Prostate gland (tissue), 2 donors: ENCODE measurements around the gene PTPRK. TPM values are rescaled to one million over a fixed set of nuclear protein-coding genes. Genes with fewer than 3 reads are reported as not detected.

Source experiments
- DNase-seq: peaks from one replicate; pipeline ENCODE4 v3.0.0-alpha.2; 2019; ENCODE audit warnings: low spot score
- H3K27ac ChIP-seq, 2 donors: fragments of 200-600 bp; sonication (generic); 2 replicates each; pipeline ENCODE4 v1.5.1; 2017 to 2019
- H3K27me3 ChIP-seq: fragments of 200-600 bp; sonication (generic); replicated peaks from 2 replicates; pipeline ENCODE4 v1.5.1; 2019; ENCODE audit not compliant: insufficient read depth
- H3K36me3 ChIP-seq, 2 donors: fragments of 200-600 bp; sonication (generic); 1 replicate in 1 of 2; 2 replicates in 1 of 2; pipeline versions ENCODE4 v1.5.1 to v1.8.1; 2017 to 2019
- H3K4me1 ChIP-seq: fragments of 200-600 bp; sonication (generic); replicated peaks from 2 replicates; pipeline ENCODE4 v1.5.1; 2019
- H3K4me3 ChIP-seq, 2 donors: fragments of 200-600 bp; sonication (generic); 2 replicates each; pipeline ENCODE4 v1.5.1; 2017 to 2019
- H3K9me3 ChIP-seq: fragments of 200-600 bp; sonication (generic); 2 replicates; pipeline ENCODE4 v1.5.1; 2017
- POLR2A ChIP-seq: fragments of 450-650 bp; IDR thresholded peaks from one replicate; pipeline ENCODE4 v1.6.1; 2016; ENCODE audit warnings: antibody characterized with exemption, mild to moderate bottlenecking
- POLR2AphosphoS5 ChIP-seq: sonication (generic); formaldehyde crosslinking; IDR thresholded peaks from one replicate; pipeline ENCODE4 v1.6.1; 2017; ENCODE audit warnings: antibody characterized with exemption
- WGBS: methylation state at CpG from one replicate; pipeline ENCODE4 v1.1.5; 2018; 5-methylcytosine and 5-hydroxymethylcytosine counted together
- intact Hi-C: fragments of 100-400 bp; cut with DNase I; formaldehyde crosslinking; loops from one replicate; pipeline ENCODE4 v1.14.2; 2022
- total RNA-seq, 2 donors: library from RNA; depleted of rRNA; stranded (reverse); fragments of >200 nt; gene quantifications; one replicate each; pipeline ENCODE4 v1.1.0, GENCODE V29; 2016
- TF ChIP-seq, protein P1 (sequence below), 4 experiments: fragments of 200-600 bp in 2 of 4; fragments of 450-650 bp in 2 of 4; sonication (generic) in 2 of 4; IDR thresholded peaks; 1 replicate in 3 of 4; 2 replicates in 1 of 4; pipeline ENCODE4 v1.5.1; 2016 to 2019; ENCODE audit warnings: antibody characterized with exemption in 4 of 4, mild to moderate bottlenecking in 2 of 4, moderate library complexity in 2 of 4

PTPRK gene
- total RNA-seq, 2 donors from 2014 or later, result 32.0 to 64.6 TPM

DNA sequence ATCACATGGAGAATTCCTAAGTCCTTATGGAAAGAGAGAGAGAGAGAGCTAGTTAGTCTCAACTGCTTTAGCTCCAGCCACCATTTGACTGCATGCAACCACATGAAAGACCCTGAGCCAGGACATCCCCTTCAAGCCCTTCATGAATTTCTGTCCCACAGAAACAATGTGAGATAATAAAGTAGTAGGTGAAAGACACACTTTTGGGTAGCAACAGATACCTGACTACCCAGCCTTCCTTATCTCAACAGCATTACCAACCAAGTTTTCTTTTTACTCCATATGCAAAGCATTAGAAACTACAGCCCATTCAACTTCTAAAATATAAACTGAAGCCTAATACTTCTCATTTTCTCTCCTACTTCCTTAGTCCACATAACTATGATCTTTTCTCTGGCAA is 596.4 kb downstream of the PTPRK start:
- Histone ChIP-seq H3K36me3 (no peaks in the 10 kb centered on the region), H3K4me1 (no peaks in the 10 kb centered on the region), H3K4me3 (no peak overlapping the region), H3K9me3 (no peaks in the 10 kb centered on the region), H3K27me3 (no peaks in the 10 kb centered on the region), H3K27ac (no peak overlapping the region)
- no peak for TF ChIP-seq POLR2A
- TF ChIP-seq POLR2AphosphoS5, result no peak
- TF ChIP-seq, protein P1, sequence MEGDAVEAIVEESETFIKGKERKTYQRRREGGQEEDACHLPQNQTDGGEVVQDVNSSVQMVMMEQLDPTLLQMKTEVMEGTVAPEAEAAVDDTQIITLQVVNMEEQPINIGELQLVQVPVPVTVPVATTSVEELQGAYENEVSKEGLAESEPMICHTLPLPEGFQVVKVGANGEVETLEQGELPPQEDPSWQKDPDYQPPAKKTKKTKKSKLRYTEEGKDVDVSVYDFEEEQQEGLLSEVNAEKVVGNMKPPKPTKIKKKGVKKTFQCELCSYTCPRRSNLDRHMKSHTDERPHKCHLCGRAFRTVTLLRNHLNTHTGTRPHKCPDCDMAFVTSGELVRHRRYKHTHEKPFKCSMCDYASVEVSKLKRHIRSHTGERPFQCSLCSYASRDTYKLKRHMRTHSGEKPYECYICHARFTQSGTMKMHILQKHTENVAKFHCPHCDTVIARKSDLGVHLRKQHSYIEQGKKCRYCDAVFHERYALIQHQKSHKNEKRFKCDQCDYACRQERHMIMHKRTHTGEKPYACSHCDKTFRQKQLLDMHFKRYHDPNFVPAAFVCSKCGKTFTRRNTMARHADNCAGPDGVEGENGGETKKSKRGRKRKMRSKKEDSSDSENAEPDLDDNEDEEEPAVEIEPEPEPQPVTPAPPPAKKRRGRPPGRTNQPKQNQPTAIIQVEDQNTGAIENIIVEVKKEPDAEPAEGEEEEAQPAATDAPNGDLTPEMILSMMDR (IDR thresholded peaks at IDR 0.05), result no peak
- no peak for DNase-seq
- intact Hi-C loops, result no loop called here

GRCh38 chr6:127923135-127923534 is 597.3 kb downstream of the PTPRK start:
- Histone ChIP-seq H3K36me3 (no peaks in the 10 kb centered on the region), H3K9me3 (no peaks in the 10 kb centered on the region), H3K4me3 (no peak overlapping the region), H3K27me3 (no peaks in the 10 kb centered on the region), H3K4me1 (no peaks in the 10 kb centered on the region), H3K27ac (no peak overlapping the region)
- TF ChIP-seq POLR2A, result no peak
- no peak for TF ChIP-seq POLR2AphosphoS5
- TF ChIP-seq, protein P1 (IDR thresholded peaks at IDR 0.05), result no peak
- DNase-seq, result no peak
- intact Hi-C loops, result no loop called here
- WGBS, result 64% methylated on average over 2 of the region's 2 CpGs

- no peaks in the 10 kb centered on the region for H3K36me3 ChIP-seq
- H3K27me3 ChIP-seq, result no peaks in the 10 kb centered on the region
- H3K4me3 ChIP-seq, result no peak overlapping the region
- H3K27ac ChIP-seq, result no peak overlapping the region
- intact Hi-C loops, result no loop called here
- no peak for TF ChIP-seq POLR2A
- TF ChIP-seq, protein P1 (IDR thresholded peaks at IDR 0.05), result no peak
- no peak for TF ChIP-seq POLR2AphosphoS5
- no peaks in the 10 kb centered on the region for H3K4me1 ChIP-seq
- no peaks in the 10 kb centered on the region for H3K9me3 ChIP-seq
- WGBS, result 89% methylated on average over 6 of the region's 6 CpGs
- no peak for DNase-seq
Measured at GRCh38 chr6:127921982-127922381, 598.4 kb downstream of the PTPRK start.

GRCh38 chr6:127920804-127921203 is 599.6 kb downstream of the PTPRK start:
- no peaks in the 10 kb centered on the region for H3K27me3 ChIP-seq
- intact Hi-C loops, result no loop called here
- no peak overlapping the region for H3K27ac ChIP-seq
- TF ChIP-seq POLR2AphosphoS5, result no peak
- no peak for TF ChIP-seq POLR2A
- TF ChIP-seq, protein P1 (IDR thresholded peaks at IDR 0.05), result no peak
- no peaks in the 10 kb centered on the region for H3K36me3 ChIP-seq
- no peak for DNase-seq
- no peaks in the 10 kb centered on the region for H3K4me1 ChIP-seq
- H3K9me3 ChIP-seq, result no peaks in the 10 kb centered on the region
- H3K4me3 ChIP-seq, result no peak overlapping the region
- WGBS, result 42% methylated on average over 3 of the region's 3 CpGs
